Brain pericyte (primary cell): ENCODE results near the gene GALNTL6.
A peak's percentile ranks its signal among the peaks of the same experiment; 100 is the strongest.
"Not testable (repeated sequence)": the region's sequence is repeated elsewhere in the genome, so short reads cannot be mapped to it uniquely, and the experiment has no call there.

ENCODE experiments used
- DNase-seq: peaks from one replicate; pipeline ENCODE4 v3.0.0-alpha.2; 2012; ENCODE audit warnings: low read depth, low spot score

GALNTL6 gene

DNA sequence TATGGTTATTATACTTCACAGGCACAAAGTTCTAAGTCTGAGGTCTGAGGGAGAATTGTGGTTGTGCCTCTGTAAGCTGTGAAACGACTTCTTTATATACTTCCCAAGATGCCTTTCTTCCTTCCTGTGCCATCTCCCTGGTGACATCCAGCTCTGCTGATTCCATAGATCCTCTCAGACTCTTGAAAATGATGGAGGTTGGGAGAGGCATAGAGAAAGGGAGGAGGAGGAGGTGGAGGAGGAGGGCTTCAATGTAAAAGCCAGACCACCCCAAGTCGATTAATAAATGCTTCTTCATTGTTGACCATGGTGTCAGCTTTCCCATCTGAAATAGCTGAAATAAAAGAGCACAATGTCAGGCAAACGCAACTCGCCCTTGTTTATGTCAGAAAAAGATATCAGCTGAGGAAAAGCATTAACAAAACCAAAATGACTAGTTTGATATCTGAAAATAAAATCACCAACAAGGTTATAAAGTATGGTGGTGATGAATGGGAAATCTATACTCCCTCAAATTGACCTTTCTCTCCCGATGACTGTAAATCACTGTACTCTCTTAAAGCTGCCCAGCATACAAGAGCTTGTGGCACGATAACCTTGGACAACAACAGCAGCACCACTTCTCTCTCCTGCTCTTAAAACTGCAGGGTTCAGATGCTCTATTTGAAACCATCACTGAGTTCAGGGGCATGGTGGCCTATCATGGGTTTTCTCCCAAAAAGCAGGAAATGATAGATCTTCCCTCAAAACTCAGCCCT, 1125.0 kb downstream of the GALNTL6 start:
- no peak for DNase-seq

DNA sequence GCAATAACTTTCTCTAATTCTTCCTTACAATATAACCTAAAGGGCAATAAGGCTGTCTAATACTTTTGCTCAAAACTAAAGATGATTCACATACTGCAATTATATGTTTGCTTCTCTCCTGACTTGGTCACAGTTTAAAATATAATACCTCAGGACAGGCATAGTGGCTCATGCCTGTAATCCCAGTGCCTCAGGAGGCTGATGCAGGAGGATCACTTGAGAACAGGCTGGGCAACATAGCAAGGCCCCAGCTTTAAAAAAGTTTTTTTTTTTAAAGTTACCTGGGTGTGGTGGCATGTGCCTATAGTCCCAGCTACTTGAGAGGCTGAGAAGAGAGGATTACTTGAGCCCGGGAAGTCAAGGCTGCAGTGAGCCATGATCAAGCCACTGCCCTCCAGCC, 1125.7 kb downstream of the GALNTL6 start:
- no peak for DNase-seq

DNA sequence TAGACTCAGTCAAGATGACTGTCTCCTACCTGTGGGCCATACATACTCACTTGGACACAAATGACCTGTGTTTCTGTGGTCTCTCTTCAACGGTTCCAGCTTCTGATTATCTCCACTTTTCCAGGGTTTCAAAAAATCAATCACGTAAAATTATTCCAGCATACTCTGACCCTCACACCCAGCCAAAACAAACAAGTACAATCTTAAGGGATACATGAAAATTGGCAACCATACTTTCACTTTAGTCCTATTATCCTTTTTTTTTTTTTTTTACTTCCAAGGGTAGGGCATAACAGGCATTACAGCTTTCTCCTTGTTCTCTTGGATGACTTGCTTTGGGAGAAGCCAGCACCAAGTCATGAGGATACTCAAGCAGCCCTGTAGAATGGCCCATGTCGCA, 1129.6 kb downstream of the GALNTL6 start:
- DNase-seq: no peak

DNA sequence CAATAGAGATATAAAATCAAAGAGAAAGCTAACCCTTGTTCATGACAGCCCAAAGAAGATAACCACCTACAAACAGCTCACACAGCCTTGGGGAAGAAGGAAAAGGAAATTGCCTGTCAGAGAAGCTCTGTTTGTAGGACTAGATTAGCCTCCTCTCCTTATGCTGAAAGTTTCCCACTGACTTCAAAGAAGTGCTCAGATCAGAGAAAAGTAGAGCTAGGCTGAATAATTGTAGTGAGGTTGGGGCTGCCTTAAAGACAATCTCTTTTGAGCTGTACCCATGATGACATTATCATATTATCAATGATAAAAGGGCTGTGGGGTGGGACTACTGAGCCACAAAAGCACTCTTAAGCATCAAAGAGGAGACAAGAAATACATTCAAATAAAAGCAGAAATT, 1132.4 kb downstream of the GALNTL6 start:
- DNase-seq: no peak

DNA sequence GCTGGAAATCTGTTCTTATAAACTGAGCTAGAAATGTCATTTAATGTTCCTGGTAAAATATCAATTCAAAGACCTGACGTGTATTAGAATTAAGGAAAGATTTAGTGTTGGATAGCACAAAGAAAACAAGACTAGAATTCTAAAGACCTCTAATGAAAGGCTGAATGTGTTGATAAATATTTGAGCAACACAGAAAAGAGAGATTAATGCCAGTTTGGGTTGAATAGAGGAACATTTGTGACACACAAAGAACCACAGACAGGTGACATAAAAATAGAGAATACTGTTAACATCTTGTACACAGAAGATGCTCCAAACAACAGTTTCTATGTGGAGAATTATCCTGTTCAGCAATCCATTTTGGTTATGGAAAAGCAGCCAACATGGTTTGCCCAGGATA, 1133.3 kb downstream of the GALNTL6 start:
- DNase-seq: no peak

DNA sequence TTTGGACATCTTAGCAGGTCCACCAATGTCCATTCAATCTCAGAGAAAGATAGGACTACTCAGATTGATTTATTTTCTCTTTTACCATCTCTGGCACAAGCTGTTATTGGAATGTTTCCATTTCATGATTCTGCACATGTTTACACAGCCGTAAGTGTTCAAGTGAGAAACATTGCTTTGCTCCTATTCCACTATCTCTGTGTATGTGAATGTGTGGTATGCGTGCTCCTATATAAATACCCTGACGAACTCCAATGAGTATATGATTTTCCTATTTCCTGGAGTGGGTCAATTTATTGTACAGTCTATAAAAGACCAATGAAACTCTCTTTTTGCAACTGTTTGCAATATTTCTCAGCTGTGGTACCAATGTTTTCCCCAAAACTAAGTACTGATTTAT, 1134.4 kb downstream of the GALNTL6 start:
- peak; percentile 32 for DNase-seq

DNA sequence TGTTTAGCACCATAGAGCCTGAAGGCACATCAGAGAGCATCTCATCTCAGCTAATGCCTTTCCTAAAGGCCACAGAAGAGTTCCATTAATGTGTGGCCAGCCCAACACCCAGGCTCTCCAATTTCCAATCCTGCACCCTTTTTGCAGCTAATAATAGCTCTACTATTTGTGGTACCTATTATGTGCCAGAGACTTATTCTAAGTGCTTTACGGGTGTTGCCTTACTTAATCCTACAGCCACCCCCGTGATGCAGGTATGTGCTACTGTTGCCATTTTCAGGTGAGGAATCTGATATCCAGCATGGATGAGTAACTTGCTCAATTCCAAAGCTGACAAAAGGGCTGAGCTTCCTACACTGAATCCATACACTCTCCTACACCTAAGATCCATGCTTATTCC, 1137.8 kb downstream of the GALNTL6 start:
- DNase-seq: no peak

DNA sequence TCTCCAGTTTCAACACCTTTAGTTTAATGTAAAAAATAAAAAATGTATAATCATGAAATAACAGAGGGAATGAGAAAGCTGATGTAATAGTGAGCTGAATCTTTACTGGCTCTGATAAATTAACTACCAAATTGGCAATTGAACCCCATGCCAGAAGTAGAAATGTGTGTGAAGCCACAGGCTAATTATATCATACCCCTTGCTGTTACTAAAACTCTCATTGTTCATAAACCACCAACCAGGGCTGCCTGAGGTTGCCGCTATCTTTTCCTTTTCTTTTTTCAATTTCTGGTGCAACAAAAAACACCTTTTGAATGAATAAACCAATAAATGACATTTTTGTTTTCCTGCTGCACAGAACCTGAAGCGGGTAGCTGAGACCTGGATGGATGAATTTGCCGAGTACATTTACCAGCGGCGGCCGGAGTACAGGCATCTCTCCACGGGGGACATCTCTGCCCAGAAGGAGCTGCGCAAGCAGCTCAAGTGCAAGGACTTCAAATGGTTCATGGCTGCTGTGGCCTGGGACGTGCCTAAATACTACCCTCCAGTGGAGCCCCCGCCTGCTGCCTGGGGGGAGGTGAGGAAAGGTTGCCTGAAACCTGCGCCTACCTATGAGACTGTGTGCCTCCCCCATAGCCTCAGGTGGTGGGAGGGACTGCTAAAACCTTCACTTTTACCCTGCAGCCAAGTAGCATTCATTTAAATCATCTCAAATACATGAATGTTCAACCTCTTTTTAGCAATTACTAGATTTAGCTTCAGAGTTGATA, 1138.7 kb downstream of the GALNTL6 start:
- no peak for DNase-seq

DNA sequence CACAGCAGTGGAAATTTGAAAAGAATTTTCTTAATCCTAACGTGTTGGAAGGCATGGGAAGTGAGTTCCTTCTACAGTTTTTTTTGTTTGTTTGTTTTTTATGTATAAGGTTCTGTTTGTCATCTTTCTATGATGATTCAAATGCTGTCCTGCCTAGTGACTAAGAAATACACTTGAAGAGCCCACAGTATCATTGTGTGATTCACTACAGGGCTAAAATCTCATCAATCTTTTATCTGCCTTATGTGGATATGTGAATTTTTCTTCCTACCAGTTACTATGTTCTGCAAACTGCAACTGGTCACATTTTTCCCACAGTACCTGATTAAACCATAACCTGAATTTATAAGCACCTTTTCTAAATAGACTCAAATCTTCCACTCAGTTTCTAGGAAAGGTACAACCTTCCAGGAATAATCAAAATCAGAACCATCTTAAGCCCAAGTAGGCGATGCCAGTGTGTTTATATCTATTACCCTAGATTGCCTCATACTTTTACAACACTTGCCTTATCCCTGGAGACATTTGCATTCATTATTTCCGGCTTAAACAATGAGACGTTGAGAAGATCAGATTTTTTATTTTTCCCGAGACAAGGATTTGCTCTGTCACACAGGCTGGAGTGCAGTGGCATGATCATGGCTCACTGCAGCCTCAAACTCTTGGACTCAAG, 1140.8 kb downstream of the GALNTL6 start:
- no peak for DNase-seq

DNA sequence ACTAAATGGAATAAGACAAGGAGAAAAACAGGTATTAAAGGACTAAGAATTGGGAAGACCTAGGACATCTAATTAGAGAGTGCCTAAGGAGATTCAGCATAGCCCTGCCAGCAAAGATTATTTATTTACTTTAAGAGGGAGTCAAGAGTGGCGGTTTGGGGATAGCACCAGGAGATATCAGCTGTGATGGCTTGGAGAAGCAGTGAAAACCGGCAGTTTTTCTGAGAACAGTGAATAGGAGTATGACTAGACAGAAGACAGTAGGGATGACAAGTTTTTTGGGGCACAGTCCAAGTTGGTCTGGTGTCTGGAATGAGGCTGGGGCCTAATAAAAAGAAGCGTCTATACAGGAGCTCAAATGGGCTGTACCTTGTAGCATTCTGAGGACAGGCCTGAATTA, 1143.1 kb downstream of the GALNTL6 start:
- not testable (repeated sequence) for DNase-seq

DNA sequence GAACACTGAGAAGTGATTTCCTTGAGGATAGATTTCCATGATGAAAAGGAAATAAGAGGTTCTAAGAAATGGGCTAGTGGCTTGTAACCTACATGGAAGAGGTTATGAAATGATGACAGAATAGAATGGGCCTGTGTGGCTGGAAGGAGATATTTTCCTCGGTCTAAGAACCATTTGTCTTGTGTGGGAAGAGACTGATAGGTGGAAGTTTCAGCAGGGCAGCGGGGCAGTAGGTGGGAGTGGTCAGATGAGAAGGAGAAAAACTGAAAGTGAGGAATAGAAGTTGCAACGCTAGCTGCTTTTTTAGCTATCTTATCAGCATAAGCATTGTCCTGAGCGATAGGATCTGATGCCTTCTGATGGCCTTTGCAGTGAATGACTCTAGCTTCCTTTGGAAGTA, 1144.0 kb downstream of the GALNTL6 start:
- DNase-seq: no peak

DNA sequence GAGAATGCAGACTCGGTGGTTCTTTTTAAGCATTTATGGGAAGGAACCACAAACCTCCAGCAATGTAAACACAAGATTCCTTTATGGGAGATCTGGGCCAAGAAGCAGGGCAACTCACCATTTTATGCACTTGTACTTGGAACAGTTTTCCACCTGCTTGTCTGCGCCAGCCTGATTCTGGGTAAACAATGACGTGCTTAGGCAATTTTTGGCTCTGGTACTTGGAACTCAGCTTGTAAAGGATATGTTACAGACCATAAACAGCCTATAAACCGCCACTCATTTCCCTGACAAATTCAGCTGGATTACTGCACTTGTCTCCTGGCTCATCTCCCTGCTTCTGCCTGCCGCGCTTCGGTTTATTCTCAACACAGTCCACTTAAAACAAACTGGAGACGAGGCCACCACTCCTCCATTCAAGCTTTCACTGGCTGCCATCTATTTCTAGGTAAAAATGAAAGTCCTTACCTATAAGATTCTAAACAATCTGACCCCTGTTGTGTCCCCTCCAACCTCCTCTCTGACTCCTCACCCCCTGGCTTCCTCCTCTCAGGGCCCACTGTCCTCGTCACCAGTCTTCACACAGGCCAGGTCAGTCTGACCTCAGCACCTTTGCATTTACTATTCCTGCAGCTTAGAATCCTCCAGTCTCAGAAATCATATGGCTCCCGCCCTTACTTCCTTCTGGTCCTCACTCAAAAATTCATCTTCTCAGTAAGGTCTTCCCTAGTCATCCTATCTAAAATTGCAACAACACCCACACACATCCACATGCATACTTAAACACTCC, 1149.6 kb downstream of the GALNTL6 start:
- DNase-seq: no peak

DNA sequence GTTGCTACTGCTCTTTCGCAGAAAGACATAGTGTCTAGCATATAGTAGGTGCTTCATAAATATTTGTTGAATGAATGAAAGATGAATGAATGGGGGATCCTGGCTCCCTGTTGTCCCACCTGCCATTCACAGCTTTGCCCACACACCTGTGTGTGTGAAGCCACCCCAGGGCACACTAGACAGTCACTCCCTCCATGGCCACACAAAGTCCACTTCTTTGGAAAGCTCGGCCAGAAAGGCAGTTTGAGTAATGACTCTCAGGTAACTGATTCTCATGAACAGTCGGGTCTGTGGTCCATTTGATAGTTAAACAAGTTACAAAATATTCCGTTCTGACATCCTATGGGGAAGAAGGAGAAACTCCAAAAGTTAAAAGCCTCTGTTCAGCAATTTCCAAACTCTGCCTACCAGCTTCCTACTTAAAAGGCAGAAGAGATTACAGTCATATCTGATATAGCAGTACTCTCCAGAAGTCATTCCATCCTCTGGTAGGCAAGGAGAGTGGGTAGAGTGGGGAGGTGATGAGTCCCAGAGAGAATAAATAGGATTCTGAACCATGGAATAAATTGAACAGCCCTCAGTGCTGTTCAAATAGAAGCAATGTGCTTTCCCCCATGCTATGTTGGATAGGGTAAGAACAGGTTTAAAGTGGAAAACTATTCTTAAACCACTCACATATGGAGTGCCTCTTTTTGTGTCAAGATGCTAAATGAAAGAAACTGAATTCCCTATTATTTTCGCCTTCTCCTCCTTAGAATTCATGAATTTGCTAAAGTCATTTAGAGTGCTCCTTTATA, 1150.5 kb downstream of the GALNTL6 start:
- no peak for DNase-seq

DNA sequence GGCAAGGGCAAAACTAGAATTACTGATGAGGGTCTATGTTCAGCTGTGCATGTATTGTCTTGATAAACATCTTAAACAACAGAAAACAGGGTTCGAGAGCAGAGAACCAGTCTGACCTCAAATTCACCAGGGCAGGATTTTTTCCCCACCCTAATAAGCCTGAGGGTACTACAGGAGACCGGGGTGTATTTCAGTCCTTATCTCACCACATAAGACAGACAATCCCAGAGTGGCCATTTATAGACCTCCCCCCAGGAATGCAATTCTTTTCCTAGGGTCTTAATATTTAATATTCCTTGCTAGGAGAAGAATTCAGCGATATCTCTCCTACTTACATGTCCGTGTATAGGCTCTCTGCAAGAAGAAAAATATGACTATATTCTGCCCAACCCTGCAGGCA, 1157.0 kb downstream of the GALNTL6 start:
- not testable (repeated sequence) for DNase-seq

DNA sequence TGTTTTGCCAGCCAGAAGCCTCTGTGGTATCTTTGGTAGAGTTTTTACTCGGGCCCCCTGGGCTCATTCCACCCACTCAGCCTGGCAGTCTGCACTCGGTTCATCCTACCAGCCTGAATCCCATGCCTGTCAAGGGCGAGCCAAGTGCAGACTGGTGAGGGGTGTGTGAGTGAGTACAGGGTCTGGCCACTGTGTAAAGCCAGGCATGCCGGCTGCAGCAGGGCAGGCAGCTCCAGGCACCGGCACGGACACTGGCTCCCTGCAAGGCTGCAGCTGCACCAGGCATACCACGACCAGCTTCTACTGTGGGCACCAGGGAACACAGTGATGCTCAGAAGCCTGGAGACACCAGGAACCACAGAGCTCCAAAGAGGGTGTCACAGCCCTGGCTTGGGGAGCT, 1161.4 kb downstream of the GALNTL6 start:
- DNase-seq: no peak

DNA sequence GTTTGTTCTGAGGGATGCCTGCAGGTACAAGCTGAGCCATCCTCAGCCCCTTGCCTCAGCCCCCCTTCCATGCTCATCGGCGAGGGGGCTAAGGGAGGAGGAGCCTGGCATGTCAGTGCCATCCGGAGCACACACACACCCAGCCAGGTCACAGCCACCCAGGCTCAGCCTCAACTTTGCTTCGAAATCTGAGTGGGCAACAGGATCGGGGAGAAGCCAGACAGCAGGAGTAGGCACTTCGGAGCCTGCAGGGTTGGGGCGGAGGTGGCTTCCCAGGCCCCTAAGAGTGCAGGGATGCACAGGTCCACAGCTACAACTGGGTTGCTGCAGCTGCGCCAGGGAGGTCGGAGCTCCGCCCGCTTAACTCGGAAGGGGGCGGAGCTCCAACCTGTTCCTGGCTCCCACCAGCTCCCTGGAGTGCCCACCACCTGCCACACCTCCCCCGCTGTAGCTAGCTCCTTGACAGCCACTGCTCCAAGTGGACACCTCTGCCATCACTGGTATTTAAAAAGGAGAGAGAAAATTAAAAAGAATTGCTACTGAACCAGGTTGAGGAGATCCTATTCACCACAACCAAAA, 1162.5 kb downstream of the GALNTL6 start:
- no peak for DNase-seq

DNA sequence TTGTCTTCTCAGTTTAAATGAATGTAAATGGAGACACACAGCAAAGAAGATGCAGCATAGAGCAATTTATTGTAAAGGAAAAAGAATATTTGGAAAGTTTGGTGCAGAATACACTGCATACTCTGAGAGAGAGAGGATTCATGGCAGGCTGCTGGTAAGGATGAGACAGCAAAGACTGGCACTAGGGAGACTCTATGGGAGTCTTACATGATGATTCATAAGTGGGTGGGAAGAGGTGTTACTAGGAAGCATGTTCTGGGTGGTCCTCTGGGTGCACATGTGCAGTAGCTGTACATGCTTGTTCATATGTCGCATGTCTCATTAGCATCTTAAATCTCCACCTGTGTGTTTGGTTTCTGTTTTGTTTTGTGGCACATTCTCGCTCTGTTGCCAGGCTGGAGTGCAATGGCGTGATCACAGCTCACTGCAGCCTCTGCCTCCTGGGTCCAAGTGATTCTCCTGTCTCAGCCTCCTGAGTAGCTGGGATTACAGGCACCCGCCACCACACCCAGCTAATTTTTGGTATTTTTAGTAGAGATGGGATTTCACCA, 1164.4 kb downstream of the GALNTL6 start:
- DNase-seq: not testable (repeated sequence)

DNA sequence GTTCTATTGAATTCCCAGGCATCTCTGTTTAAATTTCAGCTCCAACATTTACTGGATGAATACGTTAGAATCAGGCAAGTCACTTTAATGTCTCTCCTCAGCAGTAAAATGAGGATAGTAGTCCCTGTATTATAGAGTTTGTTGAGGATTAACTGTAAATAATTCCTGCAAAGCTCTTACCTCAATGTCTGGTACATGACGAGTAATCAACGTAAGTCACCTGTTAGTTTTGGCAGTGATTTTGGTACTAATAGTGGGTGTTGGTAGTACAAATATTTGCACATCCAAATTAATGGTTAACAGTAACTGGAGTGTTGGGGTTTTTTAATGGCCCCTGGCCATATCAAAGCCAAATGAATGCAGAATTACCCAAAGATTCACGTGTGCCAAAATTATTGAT, 1165.6 kb downstream of the GALNTL6 start:
- DNase-seq: no peak

DNA sequence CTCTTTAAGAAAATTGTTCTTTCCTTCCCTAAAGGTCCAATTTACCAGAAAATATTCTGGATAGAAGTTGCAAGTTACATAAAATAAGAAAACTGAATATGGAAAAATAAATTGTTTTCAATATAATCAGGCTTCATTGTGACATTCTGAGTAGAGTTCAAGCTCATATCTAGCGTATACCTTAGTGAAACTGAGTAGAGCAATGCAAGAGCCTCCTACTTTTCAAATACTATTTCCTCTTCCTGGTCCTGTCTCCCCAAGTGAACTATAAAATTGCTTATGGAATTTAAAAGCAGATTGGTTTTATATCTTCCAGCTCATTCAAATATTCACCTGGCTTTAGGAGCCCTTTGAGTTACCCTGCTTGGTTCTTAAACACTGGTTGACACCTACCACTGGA, 1166.1 kb downstream of the GALNTL6 start:
- DNase-seq: no peak

DNA sequence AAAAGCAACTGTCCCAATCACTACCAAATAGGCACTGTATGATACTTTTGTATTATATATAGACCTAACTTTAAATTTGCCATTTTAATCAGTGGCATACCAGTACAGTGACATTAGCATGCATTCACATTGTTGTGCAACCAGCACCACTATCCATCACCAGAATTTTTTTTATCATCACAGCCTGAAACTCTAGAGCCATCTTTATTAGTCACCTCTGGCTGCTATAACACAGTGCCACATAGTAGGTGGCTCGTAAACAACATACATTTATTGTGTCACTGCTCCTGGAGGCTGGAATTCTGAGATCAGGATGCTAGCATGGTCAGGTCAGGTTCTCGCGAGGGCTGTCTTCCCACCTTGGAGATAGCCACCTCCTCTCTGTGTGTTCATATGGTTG, 1167.0 kb downstream of the GALNTL6 start:
- no peak for DNase-seq
